Measurements from ENCODE around the gene LRRC74B.

GRCh38 chr22:21020802-21021429 is 24.8 kb upstream of the LRRC74B start:
- peak in 3 of 6 experiments; percentile 21 to 32 (median 28) for TF ChIP-seq CTCF (IDR thresholded peaks at IDR 0.05)
- TF ChIP-seq POLR2A (IDR thresholded peaks at IDR 0.05) = no peak
